Esophagus muscularis mucosa (tissue), 4 donors: ENCODE measurements around the gene PREX1. TPM values are rescaled to one million over a fixed set of nuclear protein-coding genes. Genes with fewer than 3 reads are reported as not detected.
"Not testable (repeated sequence)": the region's sequence is repeated elsewhere in the genome, so short reads cannot be mapped to it uniquely, and the experiment has no call there.

Experiments
- DNase-seq: peaks from one replicate; pipeline ENCODE4 v3.0.0-alpha.2; 2017; ENCODE audit errors: extremely low spot score
- H3K27ac ChIP-seq, 4 donors: fragments of 200-600 bp; sonication (generic); replicated peaks in 1 of 4; 1 replicate in 3 of 4; 2 replicates in 1 of 4; pipeline ENCODE4 v1.5.1; 2016 to 2019; ENCODE audit warnings: mild to moderate bottlenecking in 1 of 4
- H3K27me3 ChIP-seq, 4 donors: fragments of 200-600 bp; sonication (generic); one replicate each; pipeline versions ENCODE4 v1.5.1 to v1.6.0; 2016 to 2019
- H3K36me3 ChIP-seq, 4 donors: fragments of 200-600 bp; sonication (generic); one replicate each; pipeline ENCODE4 v1.5.1; 2016 to 2019
- H3K4me1 ChIP-seq, 4 donors: fragments of 200-600 bp; sonication (generic); one replicate each; pipeline ENCODE4 v1.5.1; 2016 to 2019
- H3K4me3 ChIP-seq, 4 donors: fragments of 200-600 bp; sonication (generic); 1 replicate in 2 of 4; 2 replicates in 2 of 4; pipeline ENCODE4 v1.5.1; 2016 to 2019; ENCODE audit warnings: mild to moderate bottlenecking in 4 of 4, moderate library complexity in 1 of 4
- H3K9me3 ChIP-seq, 4 donors: fragments of 200-600 bp; sonication (generic); 1 replicate in 3 of 4; 2 replicates in 1 of 4; pipeline ENCODE4 v1.5.1; 2016 to 2019
- EP300 ChIP-seq: sonication (generic); formaldehyde crosslinking; IDR thresholded peaks from one replicate; pipeline ENCODE4 v1.6.1; 2017; ENCODE audit warnings: antibody characterized with exemption
- POLR2A ChIP-seq: fragments of 450-650 bp; IDR thresholded peaks from one replicate; pipeline ENCODE4 v1.6.1; 2017; ENCODE audit warnings: antibody characterized with exemption, moderate library complexity, mild to moderate bottlenecking, low read depth
- POLR2AphosphoS5 ChIP-seq, 2 donors: sonication (generic); formaldehyde crosslinking; IDR thresholded peaks; one replicate each; pipeline ENCODE4 v1.6.1; 2017; ENCODE audit warnings: antibody characterized with exemption in 2 of 2
- WGBS: methylation state at CpG from one replicate; pipeline ENCODE4 v1.1.5; 2018; 5-methylcytosine and 5-hydroxymethylcytosine counted together
- intact Hi-C: fragments of 100-400 bp; cut with DNase I; formaldehyde crosslinking; loops from one replicate; pipeline ENCODE4 v1.15.1; 2023
- total RNA-seq, 4 donors: library from RNA; depleted of rRNA; stranded (reverse); fragments of >200 nt; gene quantifications; one replicate each; pipeline versions ENCODE4 v1.1.0 to v1.2.1, GENCODE V29; 2016
- TF ChIP-seq, protein P1 (sequence below), 3 experiments: fragments of 200-600 bp in 2 of 3; fragments of 450-650 bp in 1 of 3; sonication (generic) in 2 of 3; IDR thresholded peaks; one replicate each; pipeline ENCODE4 v1.5.1; 2017 to 2019; ENCODE audit warnings: antibody characterized with exemption in 3 of 3, mild to moderate bottlenecking in 2 of 3, moderate library complexity in 1 of 3

PREX1 gene
- total RNA-seq, 4 donors from 2014 or later = 20.8 to 37.1 (median 24.3) TPM

DNA sequence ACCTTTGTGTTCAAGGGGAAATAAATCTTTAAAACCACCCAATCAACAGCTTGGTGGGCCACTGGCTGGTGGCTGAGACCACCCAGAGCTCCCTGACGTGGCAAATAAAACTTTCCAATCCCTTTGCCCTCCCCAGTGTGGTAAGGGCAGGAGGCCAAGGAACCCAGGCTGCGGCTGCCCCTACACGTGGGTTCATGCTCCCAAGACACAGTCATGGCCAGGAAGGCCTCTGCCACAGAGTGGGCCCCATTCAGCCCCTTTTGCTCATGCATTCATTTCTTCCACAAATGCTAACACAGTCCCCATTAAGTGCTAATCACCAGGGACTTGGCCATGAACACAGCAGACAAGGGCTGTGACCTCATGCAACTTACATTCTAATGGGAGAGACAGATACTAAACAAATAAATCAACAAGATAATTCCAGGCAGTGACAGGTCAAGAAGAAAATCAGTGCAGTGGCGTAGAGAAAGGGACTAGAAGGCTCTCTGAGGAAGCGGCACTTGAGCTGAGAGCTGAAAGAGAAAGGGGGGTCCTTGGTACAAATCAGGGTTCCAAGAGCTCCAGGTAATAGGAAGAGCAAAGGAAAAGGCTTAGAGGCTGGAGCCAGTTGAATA is 13.8 kb downstream of the PREX1 start:
- Histone ChIP-seq H3K4me1 (peaks cover 0 to 29% (median 13%) of the 10 kb centered on the region in 4 donors), H3K36me3 (no peaks in the 10 kb centered on the region), H3K27me3 (no peaks in the 10 kb centered on the region), H3K4me3 (no peak overlapping the region), H3K9me3 (no peaks in the 10 kb centered on the region), H3K27ac (no peak overlapping the region)
- intact Hi-C loops = no loop called here
- DNase-seq = no peak
- TF ChIP-seq POLR2A (no peak), POLR2AphosphoS5 (IDR thresholded peaks at IDR 0.05) (no peak), EP300 (no peak)
- 73% methylated on average over 5 of the region's 5 CpGs for WGBS

DNA sequence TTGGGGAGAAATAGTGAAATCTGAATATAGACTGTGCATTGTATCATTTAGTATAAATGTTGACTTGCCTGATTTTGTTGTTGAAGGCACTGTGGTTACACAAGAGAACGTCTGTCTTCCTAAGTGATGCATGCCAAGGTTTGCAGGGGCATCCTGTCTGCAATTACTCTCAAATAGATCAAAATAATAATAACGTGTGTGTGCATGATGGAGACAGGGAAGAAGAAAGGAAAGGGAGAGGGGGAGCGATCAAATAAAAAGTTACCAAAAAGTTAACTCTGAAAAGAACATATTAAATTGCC is 14.4 kb downstream of the PREX1 start:
- no peaks in the 10 kb centered on the region for H3K27me3 ChIP-seq
- H3K9me3 ChIP-seq = no peaks in the 10 kb centered on the region
- H3K4me1 ChIP-seq = peaks cover 0 to 27% (median 10%) of the 10 kb centered on the region in 4 donors
- no peak overlapping the region for H3K4me3 ChIP-seq
- no peaks in the 10 kb centered on the region for H3K36me3 ChIP-seq
- WGBS = 44% methylated on average over 3 of the region's 3 CpGs
- DNase-seq = no peak
- no peak overlapping the region for H3K27ac ChIP-seq
- intact Hi-C loops = no loop called here
- TF ChIP-seq POLR2AphosphoS5 (IDR thresholded peaks at IDR 0.05) (no peak), EP300 (no peak), POLR2A (no peak)
- TF ChIP-seq, protein P1, sequence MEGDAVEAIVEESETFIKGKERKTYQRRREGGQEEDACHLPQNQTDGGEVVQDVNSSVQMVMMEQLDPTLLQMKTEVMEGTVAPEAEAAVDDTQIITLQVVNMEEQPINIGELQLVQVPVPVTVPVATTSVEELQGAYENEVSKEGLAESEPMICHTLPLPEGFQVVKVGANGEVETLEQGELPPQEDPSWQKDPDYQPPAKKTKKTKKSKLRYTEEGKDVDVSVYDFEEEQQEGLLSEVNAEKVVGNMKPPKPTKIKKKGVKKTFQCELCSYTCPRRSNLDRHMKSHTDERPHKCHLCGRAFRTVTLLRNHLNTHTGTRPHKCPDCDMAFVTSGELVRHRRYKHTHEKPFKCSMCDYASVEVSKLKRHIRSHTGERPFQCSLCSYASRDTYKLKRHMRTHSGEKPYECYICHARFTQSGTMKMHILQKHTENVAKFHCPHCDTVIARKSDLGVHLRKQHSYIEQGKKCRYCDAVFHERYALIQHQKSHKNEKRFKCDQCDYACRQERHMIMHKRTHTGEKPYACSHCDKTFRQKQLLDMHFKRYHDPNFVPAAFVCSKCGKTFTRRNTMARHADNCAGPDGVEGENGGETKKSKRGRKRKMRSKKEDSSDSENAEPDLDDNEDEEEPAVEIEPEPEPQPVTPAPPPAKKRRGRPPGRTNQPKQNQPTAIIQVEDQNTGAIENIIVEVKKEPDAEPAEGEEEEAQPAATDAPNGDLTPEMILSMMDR (IDR thresholded peaks at IDR 0.05) = no peak

DNA sequence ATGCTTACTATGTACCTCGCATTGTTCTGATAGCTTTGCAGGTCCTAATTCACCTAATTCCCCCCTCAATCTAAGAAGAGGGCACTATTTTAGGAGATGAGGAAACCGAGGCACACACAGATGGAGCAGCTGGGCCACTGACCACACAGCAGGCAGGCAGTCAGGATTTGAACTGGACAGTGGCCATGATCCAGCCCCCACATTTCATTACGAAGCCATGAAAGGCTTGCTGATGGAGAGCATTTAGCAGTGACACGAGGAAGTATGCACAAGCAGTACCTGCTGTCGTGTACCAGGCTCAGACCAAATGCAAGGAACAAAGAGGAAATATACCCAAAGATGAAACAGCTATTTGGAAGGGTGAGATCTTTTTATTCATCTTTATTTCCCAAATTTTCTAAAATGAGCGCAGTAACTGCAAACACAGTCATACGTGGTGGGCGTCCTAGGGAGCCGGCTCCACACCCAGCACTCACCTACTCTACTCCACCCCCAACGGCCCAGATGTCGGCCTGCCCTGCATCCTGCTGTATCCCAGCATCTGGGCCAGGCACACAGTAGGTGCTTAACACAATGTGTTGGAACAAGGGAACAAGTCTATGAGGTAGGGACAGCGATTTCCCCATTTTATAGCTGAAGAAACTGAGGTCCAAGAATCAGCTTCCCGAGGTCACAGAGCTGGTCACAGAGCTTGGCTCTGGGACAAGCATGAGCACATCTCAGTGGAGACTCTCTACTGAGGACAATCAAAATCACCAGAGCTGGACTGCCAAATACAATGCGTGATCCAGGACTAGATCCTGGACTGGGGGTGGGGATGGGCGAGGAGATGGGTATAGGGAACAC is 15.0 kb downstream of the PREX1 start:
- Histone ChIP-seq H3K27me3 (no peaks in the 10 kb centered on the region), H3K36me3 (no peaks in the 10 kb centered on the region), H3K27ac (no peak overlapping the region), H3K4me1 (peaks cover 4 to 27% (median 10%) of the 10 kb centered on the region in 4 donors), H3K4me3 (no peak overlapping the region), H3K9me3 (peaks cover 0 to 3% (median 0%) of the 10 kb centered on the region in 4 donors)
- intact Hi-C loops = no loop called here
- 75% methylated on average over 15 of the region's 15 CpGs for WGBS
- TF ChIP-seq EP300 (no peak), POLR2A (no peak), POLR2AphosphoS5 (IDR thresholded peaks at IDR 0.05) (no peak)
- TF ChIP-seq, protein P1 (IDR thresholded peaks at IDR 0.05) = no peak
- no peak for DNase-seq

DNA sequence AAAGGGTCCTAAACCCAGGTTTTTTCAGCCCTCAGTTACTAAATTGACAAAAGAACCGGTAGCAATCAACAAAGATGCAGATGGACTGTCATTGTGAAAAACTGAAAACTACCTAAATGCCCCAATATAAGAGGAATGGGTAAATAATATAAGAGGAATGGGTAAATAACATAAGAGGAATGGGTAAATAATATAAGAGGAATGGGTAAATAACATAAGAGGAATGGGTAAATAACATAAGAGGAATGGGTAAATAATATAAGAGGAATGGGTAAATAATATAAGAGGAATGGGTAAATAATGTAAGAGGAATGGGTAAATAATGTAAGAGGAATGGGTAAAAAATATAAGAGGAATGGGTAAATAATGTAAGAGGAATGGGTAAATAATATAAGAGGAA is 15.7 kb downstream of the PREX1 start:
- H3K4me1 ChIP-seq = peaks cover 4 to 27% (median 8%) of the 10 kb centered on the region in 4 donors
- WGBS = 82% methylated on average over 1 of the region's 1 CpG
- DNase-seq, intact Hi-C loops, H3K27ac ChIP-seq, H3K36me3 ChIP-seq, H3K4me3 ChIP-seq, H3K27me3 ChIP-seq, H3K9me3 ChIP-seq: not testable (repeated sequence)

DNA sequence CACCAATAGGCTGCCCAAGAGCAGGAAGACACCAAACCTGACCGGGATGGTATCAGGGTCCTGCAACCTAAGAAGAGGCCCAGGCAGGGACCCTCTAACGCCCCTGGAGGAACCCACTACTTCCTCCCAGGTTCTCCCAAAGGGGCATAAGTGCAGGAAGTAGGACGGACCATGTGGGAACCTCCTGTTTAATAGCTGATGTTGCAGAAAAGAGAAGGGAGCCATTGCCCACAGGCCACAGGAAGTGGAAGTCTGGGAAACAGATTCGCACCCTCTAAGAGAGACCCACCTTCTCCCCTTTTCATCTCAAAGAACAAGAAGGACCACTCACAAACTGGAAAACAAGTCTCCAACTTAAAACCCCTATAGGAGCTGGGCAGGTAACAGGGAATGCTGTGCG is 18.1 kb downstream of the PREX1 start:
- TF ChIP-seq POLR2A (no peak), EP300 (no peak), POLR2AphosphoS5 (IDR thresholded peaks at IDR 0.05) (no peak)
- TF ChIP-seq, protein P1 (IDR thresholded peaks at IDR 0.05) = no peak
- 85% methylated on average over 5 of the region's 5 CpGs for WGBS
- Histone ChIP-seq H3K9me3 (peaks cover 0 to 17% (median 2%) of the 10 kb centered on the region in 4 donors), H3K4me3 (no peak overlapping the region), H3K4me1 (peaks cover 6 to 35% (median 17%) of the 10 kb centered on the region in 4 donors), H3K27me3 (peaks cover 0 to 4% (median 0%) of the 10 kb centered on the region in 4 donors), H3K36me3 (no peaks in the 10 kb centered on the region), H3K27ac (no peak overlapping the region)
- intact Hi-C loops = no loop called here
- no peak for DNase-seq
